GM23248 (cell line): ENCODE data around the gene PHF12.
"Not testable (repeated sequence)": the region's sequence is repeated elsewhere in the genome, so short reads cannot be mapped to it uniquely, and the experiment has no call there.

ENCODE experiments used
- EZH2 ChIP-seq: fragments of 200-600 bp; sonication (generic); IDR thresholded peaks from 2 replicates; pipeline ENCODE4 v1.6.1; 2018; ENCODE audit warnings: antibody characterized with exemption, mild to moderate bottlenecking; ENCODE audit not compliant: insufficient read depth, poor library complexity, severe bottlenecking
- EZH2phosphoT487 ChIP-seq: fragments of 200-600 bp; sonication (generic); IDR thresholded peaks from 2 replicates; pipeline ENCODE4 v1.6.1; 2018; ENCODE audit warnings: antibody characterized with exemption, moderate library complexity, mild to moderate bottlenecking, low read depth; ENCODE audit not compliant: insufficient read depth

- not testable (repeated sequence) for TF ChIP-seq EZH2, EZH2phosphoT487
Observed at GRCh38 chr17:28877150-28877711, 74.1 kb downstream of the PHF12 start.
